ENCODE measurements around the gene SCLY.

SCLY gene

DNA sequence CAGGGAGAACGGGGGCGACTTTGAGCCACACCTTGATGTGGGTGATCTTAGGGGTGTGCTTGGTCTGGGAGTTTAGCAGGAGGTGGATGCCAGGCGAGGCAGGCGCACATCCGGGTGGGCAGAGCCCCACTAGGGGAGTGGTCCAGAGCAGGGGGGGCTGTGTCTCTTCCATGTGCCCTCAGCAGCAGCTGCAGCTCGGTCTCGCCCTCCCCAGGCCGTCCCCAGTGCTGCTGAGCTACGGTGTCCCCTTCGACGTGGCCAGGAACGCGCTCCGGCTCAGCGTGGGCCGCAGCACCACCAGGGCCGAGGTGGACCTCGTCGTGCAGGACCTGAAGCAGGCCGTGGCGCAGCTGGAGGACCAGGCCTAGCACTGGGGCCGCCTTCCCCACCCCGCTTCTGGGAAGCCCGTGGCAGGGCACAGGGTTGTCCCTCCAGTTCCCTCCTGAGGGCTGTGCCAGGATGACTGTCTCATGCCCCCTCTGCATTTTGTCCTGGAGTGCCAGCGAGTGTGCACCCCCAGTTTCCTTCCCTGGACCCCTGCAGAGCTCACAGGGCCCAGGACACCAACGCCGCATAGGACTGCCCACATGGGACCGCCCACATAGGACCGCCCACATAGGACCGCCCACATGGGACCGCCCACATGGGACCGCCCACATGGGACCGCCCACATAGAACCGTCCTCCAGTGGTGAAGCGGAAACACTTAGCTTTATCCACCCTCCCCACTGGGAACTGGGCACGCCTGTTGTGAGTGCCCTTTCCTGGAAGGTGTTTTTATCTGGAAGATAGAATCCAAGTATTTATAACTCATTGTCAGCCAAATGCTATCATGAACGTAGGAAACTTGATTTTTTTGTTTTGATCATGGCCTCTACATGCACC lies 37.4 kb downstream of the SCLY start:
- no peak for DNase-seq (ENCODE audit: low read depth)

GRCh38 chr2:238098901-238099713 lies 38.3 kb downstream of the SCLY start:
- no peak for DNase-seq (ENCODE audit: low read depth)

- no peak for DNase-seq (ENCODE audit: low read depth)
Observed at GRCh38 chr2:238099714-238100048, 38.9 kb downstream of the SCLY start.

DNA sequence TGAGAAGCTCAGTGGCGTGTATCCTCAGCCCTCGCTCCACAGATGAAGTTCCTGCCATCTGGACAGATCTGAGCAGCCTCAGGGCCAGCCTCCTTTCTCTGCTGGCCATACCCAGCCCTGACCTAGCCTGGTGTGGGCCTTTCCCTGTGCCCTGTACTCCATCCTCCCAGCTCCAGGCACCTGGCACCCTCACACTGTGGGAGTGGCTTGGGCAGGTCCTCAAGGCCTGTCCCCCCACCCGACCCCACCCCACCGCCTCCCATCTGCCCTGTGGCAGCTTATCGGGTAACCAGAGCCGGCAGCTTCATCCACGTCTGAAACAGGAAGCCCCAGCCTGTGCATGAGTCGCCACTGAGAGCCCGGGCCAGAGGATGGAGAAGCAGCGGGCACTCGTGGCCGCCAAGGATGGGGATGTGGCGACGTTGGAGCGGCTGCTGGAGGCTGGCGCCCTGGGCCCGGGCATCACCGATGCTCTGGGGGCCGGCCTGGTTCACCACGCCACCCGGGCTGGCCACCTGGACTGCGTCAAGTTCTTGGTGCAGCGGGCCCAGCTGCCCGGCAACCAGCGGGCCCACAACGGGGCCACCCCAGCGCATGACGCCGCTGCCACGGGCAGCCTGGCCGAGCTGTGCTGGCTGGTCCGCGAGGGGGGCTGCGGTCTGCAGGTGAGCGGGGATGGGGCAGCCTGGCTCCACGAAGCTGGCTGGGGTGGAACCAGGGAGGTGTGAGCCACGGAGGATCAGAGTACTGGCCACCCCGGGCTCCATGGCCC lies 39.4 kb downstream of the SCLY start, which contains the start of gene ESPNL:
ESPNL (plus strand) TSS at position 292 of the 772 bp plus-strand sequence; CDS start at position 372, 80 bp downstream.
- no peak for DNase-seq (ENCODE audit: low read depth)

GRCh38 chr2:238100821-238101771 lies 40.3 kb downstream of the SCLY start:
- no peak for DNase-seq (ENCODE audit: low read depth)

GRCh38 chr2:238101891-238102841 lies 41.4 kb downstream of the SCLY start:
- DNase-seq (ENCODE audit: low read depth), result no peak

DNA sequence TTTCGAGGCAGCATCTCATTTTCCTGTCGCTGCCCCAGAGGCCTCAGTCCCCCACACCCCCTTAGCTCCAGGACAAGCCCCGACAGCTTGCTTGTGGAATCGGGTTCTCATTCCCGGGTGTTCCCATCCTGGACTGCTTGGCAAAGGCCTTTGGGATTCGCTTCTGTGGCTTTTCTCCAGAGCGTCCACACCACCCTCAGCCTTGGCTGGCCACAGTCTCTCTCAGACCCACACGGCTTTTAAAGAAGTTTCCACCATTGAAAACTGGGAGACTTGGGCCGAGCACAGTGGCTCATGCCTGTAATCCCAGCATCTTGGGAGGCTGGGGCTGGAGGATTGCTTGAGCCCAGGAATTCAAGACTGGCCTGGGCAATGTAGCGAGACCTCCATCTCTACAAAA lies 42.1 kb downstream of the SCLY start:
- DNase-seq (ENCODE audit: low read depth), result no peak

GRCh38 chr2:238103465-238104225 lies 42.8 kb downstream of the SCLY start:
- no peak for DNase-seq (ENCODE audit: low read depth)

GRCh38 chr2:238104226-238104690 lies 43.5 kb downstream of the SCLY start:
- DNase-seq (ENCODE audit: low read depth), result no peak

- no peak for DNase-seq (ENCODE audit: low read depth)
Observed at GRCh38 chr2:238104691-238105371, 44.0 kb downstream of the SCLY start.

DNA sequence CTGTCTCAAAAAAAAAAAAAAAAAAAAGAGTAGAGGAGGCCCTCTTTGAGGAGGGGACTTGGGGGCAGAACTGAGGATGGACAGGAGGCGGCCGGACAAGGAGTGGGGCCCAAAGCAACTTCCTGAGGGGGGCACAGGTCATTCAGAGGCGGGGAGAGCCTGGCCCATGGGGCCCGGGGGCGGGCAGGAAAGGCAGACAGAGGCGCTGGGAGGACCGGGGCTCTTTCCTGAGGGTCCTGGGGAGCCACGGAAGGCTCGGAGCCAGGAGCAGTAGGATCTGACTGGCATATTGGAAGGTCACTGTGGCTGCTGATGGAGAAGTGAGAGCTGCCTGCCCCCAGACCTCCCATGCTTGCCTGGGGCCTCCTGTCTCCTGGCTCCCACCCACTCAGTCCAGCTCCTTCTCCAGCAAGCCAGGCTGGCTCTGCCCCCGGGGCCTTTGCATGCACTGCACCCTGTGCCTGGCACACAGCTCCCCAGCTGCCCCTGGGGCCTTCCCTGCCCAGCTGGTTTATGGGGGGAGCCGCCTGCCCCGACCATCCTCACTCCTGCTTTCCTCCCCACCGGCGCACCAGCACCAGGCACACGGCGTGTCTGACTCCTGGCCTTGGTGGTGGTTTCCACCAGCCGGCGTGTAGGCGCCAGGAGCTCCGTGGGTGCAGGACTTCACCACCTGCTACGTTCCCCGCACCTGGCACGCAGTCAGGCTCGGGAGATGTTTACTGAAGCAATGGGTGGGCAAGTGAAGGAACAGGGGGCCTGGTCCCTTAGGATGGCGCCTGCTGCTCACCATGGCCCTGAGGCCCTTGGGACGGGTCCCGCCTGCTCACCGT lies 44.9 kb downstream of the SCLY start:
- DNase-seq (ENCODE audit: low read depth), result no peak

DNA sequence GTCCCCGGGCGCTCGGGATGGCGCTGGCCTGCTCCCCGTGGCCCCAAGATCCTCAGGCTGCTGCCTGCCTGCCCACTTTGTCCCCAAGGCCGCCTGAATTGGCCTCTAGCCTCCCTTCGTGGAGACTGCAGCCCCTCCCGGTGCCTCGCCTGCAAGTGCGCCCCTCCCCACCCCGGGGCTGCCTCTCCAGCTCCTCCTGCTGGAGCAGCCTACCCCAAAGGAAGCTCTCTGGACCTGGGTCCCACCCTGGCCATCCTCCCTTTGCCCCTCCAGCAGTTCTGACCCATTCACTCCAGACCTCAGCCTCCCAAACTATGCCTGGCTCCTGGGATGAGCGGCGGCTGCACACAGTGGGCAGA lies 45.5 kb downstream of the SCLY start:
- DNase-seq (ENCODE audit: low read depth), result no peak

GRCh38 chr2:238106698-238107524 lies 46.1 kb downstream of the SCLY start:
- DNase-seq (ENCODE audit: low read depth), result no peak

DNA sequence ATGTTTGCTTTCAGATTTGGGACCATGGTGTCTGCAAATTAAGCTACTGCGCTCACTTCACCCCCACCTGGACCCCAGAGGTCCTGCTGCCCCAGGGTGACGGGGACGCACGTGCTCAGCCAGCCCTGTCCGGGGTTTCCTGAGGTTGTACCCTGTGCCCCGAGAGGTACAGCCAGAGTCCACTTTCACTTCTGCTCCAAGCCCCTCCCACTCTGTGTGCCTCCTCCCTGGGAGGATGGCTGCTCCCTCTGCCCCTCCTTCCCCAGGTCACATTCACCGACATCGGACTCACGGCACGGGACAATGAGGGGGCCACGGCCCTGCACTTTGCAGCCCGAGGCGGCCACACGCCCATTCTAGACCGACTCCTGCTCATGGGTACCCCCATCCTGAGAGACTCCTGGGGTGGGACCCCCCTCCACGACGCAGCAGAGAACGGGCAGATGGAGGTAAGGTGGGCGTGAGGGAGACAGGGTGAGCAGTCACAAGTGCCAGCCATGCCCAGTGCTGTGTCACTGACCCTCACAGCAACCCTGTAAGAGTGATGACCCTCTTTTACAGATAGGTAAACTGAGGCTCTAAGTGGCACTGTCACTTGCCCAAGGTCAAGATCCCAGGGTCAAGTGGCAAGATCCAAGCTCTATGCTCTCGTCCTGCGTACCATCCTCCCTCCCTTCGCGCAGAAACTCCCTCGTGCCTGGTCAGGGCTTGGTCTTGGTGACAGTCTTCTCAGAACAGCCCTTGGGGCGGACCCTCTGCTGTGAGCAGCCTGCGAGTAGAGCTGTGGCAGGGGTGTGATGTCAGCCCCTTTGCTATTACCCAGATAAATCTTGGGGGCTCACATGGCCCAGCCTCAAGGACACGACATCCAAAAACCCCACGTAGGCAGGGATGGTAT lies 47.0 kb downstream of the SCLY start:
- no peak for DNase-seq (ENCODE audit: low read depth)

GRCh38 chr2:238108423-238109183 lies 47.8 kb downstream of the SCLY start:
- DNase-seq (ENCODE audit: low read depth), result no peak

All from stimulated activated CD8-positive, alpha-beta memory T cell treated with anti-CD3 and anti-CD28 coated beads, Interleukin-12 subunit alpha, Interleukin-12 subunit beta, amount 100 ng/mL, for 1 hour (primary cell).